Activated CD4-positive, alpha-beta memory T cell treated with anti-CD3 and anti-CD28 coated beads, Interleukin-2, amount 10 ng/mL, durations not matched to agents 7 days and 5 days (primary cell): ENCODE data around the gene SYK. TPM values are rescaled to one million over a fixed set of nuclear protein-coding genes. Genes with fewer than 3 reads are reported as not detected.

Experiments used
- CTCF ChIA-PET: fragments of 350-600 bp; sonication (Branson Sonifier 250); formaldehyde crosslinking; loops from one replicate; lab custom pipeline; 2021; ENCODE audit warnings: antibody characterized with exemption, inconsistent platforms; lab: Charles Lee
- POLR2A ChIA-PET: fragments of 350-600 bp; sonication (Branson Sonifier 250); formaldehyde crosslinking; loops from one replicate; lab custom pipeline; 2021; ENCODE audit warnings: antibody characterized with exemption; lab: Charles Lee
- DNase-seq: peaks from one replicate; pipeline ENCODE4 v3.0.0-alpha.2; 2020
- H3K27ac Mint-ChIP-seq: one replicate; pipeline ENCODE4 v1.8.0; 2021; ENCODE audit warnings: mild to moderate bottlenecking, mixed read lengths
- H3K27me3 Mint-ChIP-seq: one replicate; pipeline ENCODE4 v1.8.0; 2021; ENCODE audit warnings: mixed read lengths
- H3K36me3 Mint-ChIP-seq: one replicate; pipeline ENCODE4 v1.8.0; 2021; ENCODE audit warnings: low read depth, mixed read lengths
- H3K4me1 Mint-ChIP-seq: one replicate; pipeline ENCODE4 v1.8.0; 2021; ENCODE audit warnings: mixed read lengths
- H3K4me3 Mint-ChIP-seq: one replicate; pipeline ENCODE4 v1.8.0; 2021; ENCODE audit warnings: mild to moderate bottlenecking, mixed read lengths
- H3K9me3 Mint-ChIP-seq: one replicate; pipeline ENCODE4 v1.8.0; 2021; ENCODE audit warnings: mixed read lengths
- total RNA-seq, 2 experiments: library from RNA; stranded (reverse); gene quantifications; one replicate each; pipeline ENCODE4 v1.2.3, GENCODE V29; 2021

Gene SYK
- total RNA-seq, 2 experiments from 2014 or later, result not detected

GRCh38 chr9:90851444-90851843 is 49.8 kb downstream of the SYK start:
- peaks cover 6% of the 10 kb centered on the region for H3K27me3 Mint-ChIP-seq
- no peaks in the 10 kb centered on the region for H3K4me1 Mint-ChIP-seq
- no peak overlapping the region for H3K4me3 Mint-ChIP-seq
- DNase-seq, result no peak
- CTCF ChIA-PET, result no interaction called here
- H3K9me3 Mint-ChIP-seq, result no peaks in the 10 kb centered on the region
- POLR2A ChIA-PET, result no interaction called here
- no peaks in the 10 kb centered on the region for H3K36me3 Mint-ChIP-seq
- no peak overlapping the region for H3K27ac Mint-ChIP-seq

- H3K4me3 Mint-ChIP-seq, result no peak overlapping the region
- no peaks in the 10 kb centered on the region for H3K36me3 Mint-ChIP-seq
- no peak overlapping the region for H3K27ac Mint-ChIP-seq
- H3K4me1 Mint-ChIP-seq, result peaks cover 3% of the 10 kb centered on the region
- CTCF ChIA-PET, result no interaction called here
- no peaks in the 10 kb centered on the region for H3K9me3 Mint-ChIP-seq
- POLR2A ChIA-PET, result no interaction called here
- H3K27me3 Mint-ChIP-seq, result peaks cover 23% of the 10 kb centered on the region
- DNase-seq, result no peak
Observed at GRCh38 chr9:90853945-90854344, 52.3 kb downstream of the SYK start.

GRCh38 chr9:90854637-90855175 is 53.1 kb downstream of the SYK start:
- ChIA-PET CTCF (no interaction called here), POLR2A (no interaction called here)
- Mint-ChIP-seq H3K36me3 (no peaks in the 10 kb centered on the region), H3K4me3 (no peak overlapping the region), H3K4me1 (peaks cover 3% of the 10 kb centered on the region), H3K27me3 (peaks cover 26% of the 10 kb centered on the region), H3K27ac (no peak overlapping the region), H3K9me3 (no peaks in the 10 kb centered on the region)
- DNase-seq, result no peak

- no peak for DNase-seq
- ChIA-PET CTCF (no interaction called here), POLR2A (no interaction called here)
- Mint-ChIP-seq H3K27ac (no peak overlapping the region), H3K9me3 (no peaks in the 10 kb centered on the region), H3K4me3 (no peak overlapping the region), H3K36me3 (no peaks in the 10 kb centered on the region), H3K4me1 (peaks cover 3% of the 10 kb centered on the region), H3K27me3 (peaks cover 26% of the 10 kb centered on the region)
Observed at GRCh38 chr9:90855208-90855902, 53.7 kb downstream of the SYK start.

GRCh38 chr9:90857091-90857490 is 55.5 kb downstream of the SYK start:
- POLR2A ChIA-PET, result no interaction called here

GRCh38 chr9:90857855-90858254 is 56.2 kb downstream of the SYK start:
- Mint-ChIP-seq H3K9me3 (no peaks in the 10 kb centered on the region), H3K4me3 (no peak overlapping the region), H3K36me3 (no peaks in the 10 kb centered on the region), H3K27me3 (peaks cover 26% of the 10 kb centered on the region), H3K27ac (no peak overlapping the region), H3K4me1 (peaks cover 3% of the 10 kb centered on the region)
- CTCF ChIA-PET, result no interaction called here
- POLR2A ChIA-PET, result no interaction called here
- DNase-seq, result no peak

More at GRCh38 chr9:90857091-90857490, 55.5 kb downstream of the SYK start:
- no peaks in the 10 kb centered on the region for H3K9me3 Mint-ChIP-seq
- H3K36me3 Mint-ChIP-seq, result no peaks in the 10 kb centered on the region
- H3K4me1 Mint-ChIP-seq, result peaks cover 3% of the 10 kb centered on the region
- no peak overlapping the region for H3K27ac Mint-ChIP-seq
- peaks cover 26% of the 10 kb centered on the region for H3K27me3 Mint-ChIP-seq
- H3K4me3 Mint-ChIP-seq, result no peak overlapping the region
- DNase-seq, result no peak
- CTCF ChIA-PET, result no interaction called here

GRCh38 chr9:90858457-90858901 is 56.9 kb downstream of the SYK start:
- Mint-ChIP-seq H3K36me3 (no peaks in the 10 kb centered on the region), H3K27me3 (peaks cover 28% of the 10 kb centered on the region), H3K4me3 (no peak overlapping the region), H3K4me1 (peaks cover 3% of the 10 kb centered on the region), H3K27ac (no peak overlapping the region), H3K9me3 (no peaks in the 10 kb centered on the region)
- CTCF ChIA-PET, result no interaction called here
- POLR2A ChIA-PET, result no interaction called here
- no peak for DNase-seq

GRCh38 chr9:90860382-90860781 is 58.8 kb downstream of the SYK start:
- no peak overlapping the region for H3K27ac Mint-ChIP-seq
- H3K36me3 Mint-ChIP-seq, result no peaks in the 10 kb centered on the region
- ChIA-PET CTCF (no interaction called here), POLR2A (no interaction called here)
- H3K4me1 Mint-ChIP-seq, result peaks cover 9% of the 10 kb centered on the region
- no peak overlapping the region for H3K4me3 Mint-ChIP-seq
- H3K27me3 Mint-ChIP-seq, result peaks cover 28% of the 10 kb centered on the region
- H3K9me3 Mint-ChIP-seq, result no peaks in the 10 kb centered on the region
- no peak for DNase-seq

GRCh38 chr9:90860826-90861225 is 59.2 kb downstream of the SYK start:
- ChIA-PET CTCF (no interaction called here), POLR2A (no interaction called here)
- H3K27me3 Mint-ChIP-seq, result peaks cover 26% of the 10 kb centered on the region
- H3K27ac Mint-ChIP-seq, result no peak overlapping the region
- H3K4me3 Mint-ChIP-seq, result no peak overlapping the region
- H3K4me1 Mint-ChIP-seq, result peaks cover 10% of the 10 kb centered on the region
- no peaks in the 10 kb centered on the region for H3K9me3 Mint-ChIP-seq
- no peaks in the 10 kb centered on the region for H3K36me3 Mint-ChIP-seq
- DNase-seq, result no peak

GRCh38 chr9:90861380-90861779 is 59.8 kb downstream of the SYK start:
- no peak for DNase-seq
- Mint-ChIP-seq H3K4me1 (peaks cover 10% of the 10 kb centered on the region), H3K4me3 (no peak overlapping the region), H3K27me3 (peaks cover 23% of the 10 kb centered on the region), H3K27ac (no peak overlapping the region), H3K36me3 (no peaks in the 10 kb centered on the region), H3K9me3 (no peaks in the 10 kb centered on the region)
- ChIA-PET CTCF (no interaction called here), POLR2A (no interaction called here)

- H3K27ac Mint-ChIP-seq, result no peak overlapping the region
- no peaks in the 10 kb centered on the region for H3K9me3 Mint-ChIP-seq
- CTCF ChIA-PET, result no interaction called here
- POLR2A ChIA-PET, result no interaction called here
- H3K36me3 Mint-ChIP-seq, result no peaks in the 10 kb centered on the region
- H3K27me3 Mint-ChIP-seq, result peaks cover 17% of the 10 kb centered on the region
- no peak overlapping the region for H3K4me3 Mint-ChIP-seq
- DNase-seq, result no peak
- peaks cover 10% of the 10 kb centered on the region for H3K4me1 Mint-ChIP-seq
Observed at GRCh38 chr9:90861826-90862740, 60.5 kb downstream of the SYK start.

- H3K4me3 Mint-ChIP-seq, result no peak overlapping the region
- peaks cover 7% of the 10 kb centered on the region for H3K4me1 Mint-ChIP-seq
- ChIA-PET POLR2A (interaction anchor here (0.6 kb wide), 1 partner anchor 64 kb away, joined by 3 read pairs; no protein-coding TSS in a partner anchor), CTCF (interaction anchor here (0.7 to 1.2 kb wide), 2 partner anchors 27 to 207 kb away, joined by 3 to 4 read pairs; no protein-coding TSS in a partner anchor)
- peaks cover 5% of the 10 kb centered on the region for H3K27me3 Mint-ChIP-seq
- no peak overlapping the region for H3K27ac Mint-ChIP-seq
- no peaks in the 10 kb centered on the region for H3K36me3 Mint-ChIP-seq
- no peaks in the 10 kb centered on the region for H3K9me3 Mint-ChIP-seq
- DNase-seq, result no peak
Observed at GRCh38 chr9:90864779-90865178, 63.2 kb downstream of the SYK start.

GRCh38 chr9:90867101-90867500 is 65.5 kb downstream of the SYK start:
- DNase-seq, result no peak
- Mint-ChIP-seq H3K9me3 (no peaks in the 10 kb centered on the region), H3K4me3 (no peak overlapping the region), H3K36me3 (no peaks in the 10 kb centered on the region), H3K27me3 (peaks cover 12% of the 10 kb centered on the region), H3K27ac (no peak overlapping the region), H3K4me1 (peaks cover 7% of the 10 kb centered on the region)
- ChIA-PET CTCF (no interaction called here), POLR2A (no interaction called here)
